Activated CD4-positive, alpha-beta T cell treated with anti-CD3 and anti-CD28 coated beads, Interleukin-2, amount 50 U/mL, for 16 hours (primary cell): ENCODE results near the gene MAS1.
A peak's percentile ranks its signal among the peaks of the same experiment; 100 is the strongest.

ENCODE experiments used
- DNase-seq: peaks from one replicate; pipeline ENCODE4 v3.0.0-alpha.2; 2020

The MAS1 gene

GRCh38 chr6:159880412-159880975, 10.3 kb upstream of the MAS1 start:
- DNase-seq, result no peak

- no peak for DNase-seq
These were observed 6.1 kb upstream of the MAS1 start for GRCh38 chr6:159884720-159885119.

- no peak for DNase-seq
These were observed 4.5 kb upstream of the MAS1 start for GRCh38 chr6:159886270-159886669.

GRCh38 chr6:159887146-159887545, 3.6 kb upstream of the MAS1 start:
- no peak for DNase-seq

GRCh38 chr6:159887761-159888160, 3.0 kb upstream of the MAS1 start:
- no peak for DNase-seq

GRCh38 chr6:159890201-159890600, 587 bp upstream of the MAS1 start:
- no peak for DNase-seq

- no peak for DNase-seq
These were observed 1.3 kb downstream of the MAS1 start for GRCh38 chr6:159892053-159892452.

GRCh38 chr6:159893064-159893463, 2.3 kb downstream of the MAS1 start:
- DNase-seq, result no peak

GRCh38 chr6:159894991-159895390, 4.2 kb downstream of the MAS1 start:
- no peak for DNase-seq

- DNase-seq, result no peak
These were observed 6.8 kb downstream of the MAS1 start for GRCh38 chr6:159897603-159898002.

GRCh38 chr6:159898519-159898918, 7.7 kb downstream of the MAS1 start:
- no peak for DNase-seq

GRCh38 chr6:159899994-159900745, 9.4 kb downstream of the MAS1 start:
- DNase-seq, result no peak

- DNase-seq, result no peak
These were observed 11.8 kb downstream of the MAS1 start for GRCh38 chr6:159902620-159903019.

GRCh38 chr6:159904497-159904911, 13.7 kb downstream of the MAS1 start:
- no peak for DNase-seq

- no peak for DNase-seq
These were observed 15.6 kb downstream of the MAS1 start for GRCh38 chr6:159906400-159906799.

- DNase-seq, result no peak
These were observed 17.7 kb downstream of the MAS1 start for GRCh38 chr6:159908535-159908934.

- no peak for DNase-seq
These were observed 18.2 kb downstream of the MAS1 start for GRCh38 chr6:159908979-159909378.

- DNase-seq, result no peak
These were observed 19.6 kb downstream of the MAS1 start for GRCh38 chr6:159910342-159910741.

- peak; percentile 23 for DNase-seq
These were observed 22.6 kb downstream of the MAS1 start for GRCh38 chr6:159913375-159913774.

GRCh38 chr6:159913862-159914564, 23.2 kb downstream of the MAS1 start:
- peak; percentile 59 for DNase-seq

GRCh38 chr6:159914565-159914923, 23.8 kb downstream of the MAS1 start:
- no peak for DNase-seq

- DNase-seq, result no peak
These were observed 24.6 kb downstream of the MAS1 start for GRCh38 chr6:159915397-159915796.

GRCh38 chr6:159916237-159916636, 25.4 kb downstream of the MAS1 start:
- DNase-seq, result no peak

GRCh38 chr6:159916752-159917151, 26.0 kb downstream of the MAS1 start:
- DNase-seq, result no peak
